ENCODE data around the gene FAM131A.

GRCh38 chr3:184353546-184353941, 16.1 kb downstream of the FAM131A start:
- TF ChIP-seq GATA3 (IDR thresholded peaks at IDR 0.05; ENCODE audit: low read depth, low read length) (no peak), GATA2 (IDR thresholded peaks at IDR 0.05; ENCODE audit: low read depth, low read length) (no peak)
